HG02623 (cell line): Measurements from ENCODE around the gene TSPAN1.

Source experiments
- ATAC-seq: cut with Tn5 transposase; IDR thresholded peaks from one replicate; pipeline ENCODE4 v1.9.1; 2021; ENCODE audit warnings: moderate library complexity; ENCODE audit not compliant: unreplicated experiment

The TSPAN1 gene

GRCh38 chr1:46186076-46186475 is 11.2 kb downstream of the TSPAN1 start:
- ATAC-seq: no peak

GRCh38 chr1:46187106-46187869 is 12.4 kb downstream of the TSPAN1 start:
- no peak for ATAC-seq

GRCh38 chr1:46188295-46189030 is 13.6 kb downstream of the TSPAN1 start:
- ATAC-seq: no peak

GRCh38 chr1:46190539-46190938 is 15.7 kb downstream of the TSPAN1 start:
- ATAC-seq: no peak

- ATAC-seq: no peak
Measured at GRCh38 chr1:46191033-46191701, 16.3 kb downstream of the TSPAN1 start.

GRCh38 chr1:46192171-46192570 is 17.3 kb downstream of the TSPAN1 start:
- ATAC-seq: no peak

GRCh38 chr1:46193285-46193684 is 18.4 kb downstream of the TSPAN1 start:
- ATAC-seq: no peak

- no peak for ATAC-seq
Measured at GRCh38 chr1:46193984-46194570, 19.2 kb downstream of the TSPAN1 start.

GRCh38 chr1:46194641-46195193 is 19.8 kb downstream of the TSPAN1 start:
- no peak for ATAC-seq

GRCh38 chr1:46196609-46197008 is 21.7 kb downstream of the TSPAN1 start:
- no peak for ATAC-seq

GRCh38 chr1:46197560-46197963 is 22.7 kb downstream of the TSPAN1 start:
- no peak for ATAC-seq

GRCh38 chr1:46197964-46198811 is 23.3 kb downstream of the TSPAN1 start, which contains the start of gene POMGNT1:
Gene POMGNT1 (minus strand): TSS chr1:46198434. CDS start chr1:46197821, 613 bp downstream.
- peak; percentile 88 for ATAC-seq

- ATAC-seq: no peak
Measured at GRCh38 chr1:46199233-46199749, 24.4 kb downstream of the TSPAN1 start.

GRCh38 chr1:46203738-46204405 is 29.0 kb downstream of the TSPAN1 start:
- ATAC-seq: no peak

- no peak for ATAC-seq
Measured at GRCh38 chr1:46204406-46204742, 29.5 kb downstream of the TSPAN1 start.

- no peak for ATAC-seq
Measured at GRCh38 chr1:46205141-46205540, 30.3 kb downstream of the TSPAN1 start.

- ATAC-seq: no peak
Measured at GRCh38 chr1:46205791-46206190, 30.9 kb downstream of the TSPAN1 start.

GRCh38 chr1:46206399-46206798 is 31.5 kb downstream of the TSPAN1 start:
- no peak for ATAC-seq

GRCh38 chr1:46210561-46210960 is 35.7 kb downstream of the TSPAN1 start:
- no peak for ATAC-seq
